WTC11 (cell line): ENCODE data around the gene WWOX.

ENCODE experiments used
- CBFB ChIP-seq: sonication (generic); formaldehyde crosslinking; IDR thresholded peaks from 2 replicates; pipeline ENCODE4 v1.8.1; 2022; ENCODE audit warnings: mild to moderate bottlenecking, low read depth, missing genetic modification reagents
- CREM ChIP-seq: sonication (generic); formaldehyde crosslinking; IDR thresholded peaks from 2 replicates; pipeline ENCODE4 v1.8.1; 2022; ENCODE audit warnings: mild to moderate bottlenecking, missing genetic modification reagents, moderate library complexity
- ESRRA ChIP-seq: sonication (generic); formaldehyde crosslinking; IDR thresholded peaks from 2 replicates; pipeline ENCODE4 v1.8.1; 2022; ENCODE audit warnings: mild to moderate bottlenecking, missing genetic modification reagents, borderline replicate concordance
- ETV6 ChIP-seq: sonication (generic); formaldehyde crosslinking; IDR thresholded peaks from 2 replicates; pipeline ENCODE4 v1.8.1; 2022; ENCODE audit warnings: mild to moderate bottlenecking, missing genetic modification reagents
- FOXK1 ChIP-seq: sonication (generic); formaldehyde crosslinking; IDR thresholded peaks from 2 replicates; pipeline ENCODE4 v1.8.0; 2022; ENCODE audit warnings: mild to moderate bottlenecking, moderate library complexity, missing genetic modification reagents
- JUN ChIP-seq: sonication (generic); formaldehyde crosslinking; IDR thresholded peaks from 2 replicates; pipeline ENCODE4 v1.8.0; 2023; ENCODE audit warnings: mild to moderate bottlenecking, missing genetic modification reagents
- ZNF121 ChIP-seq: sonication (generic); formaldehyde crosslinking; IDR thresholded peaks from 2 replicates; pipeline ENCODE4 v1.8.0; 2023; ENCODE audit warnings: missing genetic modification reagents
- ZNF138 ChIP-seq: sonication (generic); formaldehyde crosslinking; conservative IDR thresholded peaks from 2 replicates; pipeline ENCODE4 v1.8.1; 2022; ENCODE audit warnings: mild to moderate bottlenecking, moderate library complexity, missing genetic modification reagents
- ZNF671 ChIP-seq: fragments of 250-450 bp; sonication (Bioruptor Pico); IDR thresholded peaks from 2 replicates; pipeline ENCODE4 v1.8.0; 2021; ENCODE audit warnings: mild to moderate bottlenecking
- TF ChIP-seq, protein P1 (sequence below): fragments of 200-600 bp; IDR thresholded peaks from 2 replicates; pipeline ENCODE4 v1.8.0; 2022; ENCODE audit warnings: antibody characterized with exemption
- TF ChIP-seq, protein P2 (sequence below): sonication (generic); formaldehyde crosslinking; IDR thresholded peaks from 2 replicates; pipeline ENCODE4 v1.8.0; 2023; ENCODE audit warnings: missing genetic modification reagents
- TF ChIP-seq, protein P3 (sequence below): sonication (generic); formaldehyde crosslinking; IDR thresholded peaks from 2 replicates; pipeline ENCODE4 v1.8.1; 2023; ENCODE audit warnings: mild to moderate bottlenecking, missing genetic modification reagents, moderate library complexity
- TF ChIP-seq, protein P4 (sequence below): sonication (generic); formaldehyde crosslinking; IDR thresholded peaks from 2 replicates; pipeline ENCODE4 v1.8.0; 2022; ENCODE audit warnings: mild to moderate bottlenecking, missing genetic modification reagents

DNA sequence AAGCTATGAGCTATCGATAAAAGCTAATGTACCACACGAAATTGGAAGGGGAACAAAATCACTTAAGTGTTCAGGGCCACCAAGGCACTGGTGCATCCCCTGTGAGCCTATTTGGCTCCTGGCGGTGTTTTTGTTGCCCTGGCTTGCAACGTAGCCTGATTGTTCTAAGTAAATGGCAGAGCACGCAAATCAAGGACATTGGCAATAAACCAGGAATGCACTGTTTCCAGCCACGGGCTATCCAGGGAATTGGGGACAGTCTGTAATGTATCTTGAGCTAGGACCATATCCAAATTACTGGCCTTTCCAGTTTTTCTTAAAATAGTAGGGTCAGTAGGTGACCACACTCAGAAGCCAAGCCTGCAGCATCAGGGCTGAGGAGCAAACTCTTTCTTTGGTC is 767.1 kb downstream of the WWOX start:
- TF ChIP-seq CREM (CRISPR knock-in tag) (no peak), ETV6 (CRISPR knock-in tag) (no peak), CBFB (CRISPR knock-in tag) (no peak), JUN (CRISPR knock-in tag) (no peak), ZNF138 (CRISPR knock-in tag) (no peak), FOXK1 (CRISPR knock-in tag) (no peak), ZNF671 (CRISPR knock-in tag) (no peak), ESRRA (CRISPR knock-in tag) (no peak), ZNF121 (CRISPR knock-in tag) (no peak)
- TF ChIP-seq, protein P1, sequence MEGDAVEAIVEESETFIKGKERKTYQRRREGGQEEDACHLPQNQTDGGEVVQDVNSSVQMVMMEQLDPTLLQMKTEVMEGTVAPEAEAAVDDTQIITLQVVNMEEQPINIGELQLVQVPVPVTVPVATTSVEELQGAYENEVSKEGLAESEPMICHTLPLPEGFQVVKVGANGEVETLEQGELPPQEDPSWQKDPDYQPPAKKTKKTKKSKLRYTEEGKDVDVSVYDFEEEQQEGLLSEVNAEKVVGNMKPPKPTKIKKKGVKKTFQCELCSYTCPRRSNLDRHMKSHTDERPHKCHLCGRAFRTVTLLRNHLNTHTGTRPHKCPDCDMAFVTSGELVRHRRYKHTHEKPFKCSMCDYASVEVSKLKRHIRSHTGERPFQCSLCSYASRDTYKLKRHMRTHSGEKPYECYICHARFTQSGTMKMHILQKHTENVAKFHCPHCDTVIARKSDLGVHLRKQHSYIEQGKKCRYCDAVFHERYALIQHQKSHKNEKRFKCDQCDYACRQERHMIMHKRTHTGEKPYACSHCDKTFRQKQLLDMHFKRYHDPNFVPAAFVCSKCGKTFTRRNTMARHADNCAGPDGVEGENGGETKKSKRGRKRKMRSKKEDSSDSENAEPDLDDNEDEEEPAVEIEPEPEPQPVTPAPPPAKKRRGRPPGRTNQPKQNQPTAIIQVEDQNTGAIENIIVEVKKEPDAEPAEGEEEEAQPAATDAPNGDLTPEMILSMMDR: no peak
- TF ChIP-seq, protein P2, sequence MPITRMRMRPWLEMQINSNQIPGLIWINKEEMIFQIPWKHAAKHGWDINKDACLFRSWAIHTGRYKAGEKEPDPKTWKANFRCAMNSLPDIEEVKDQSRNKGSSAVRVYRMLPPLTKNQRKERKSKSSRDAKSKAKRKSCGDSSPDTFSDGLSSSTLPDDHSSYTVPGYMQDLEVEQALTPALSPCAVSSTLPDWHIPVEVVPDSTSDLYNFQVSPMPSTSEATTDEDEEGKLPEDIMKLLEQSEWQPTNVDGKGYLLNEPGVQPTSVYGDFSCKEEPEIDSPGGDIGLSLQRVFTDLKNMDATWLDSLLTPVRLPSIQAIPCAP (CRISPR knock-in tag): no peak
- TF ChIP-seq, protein P3, sequence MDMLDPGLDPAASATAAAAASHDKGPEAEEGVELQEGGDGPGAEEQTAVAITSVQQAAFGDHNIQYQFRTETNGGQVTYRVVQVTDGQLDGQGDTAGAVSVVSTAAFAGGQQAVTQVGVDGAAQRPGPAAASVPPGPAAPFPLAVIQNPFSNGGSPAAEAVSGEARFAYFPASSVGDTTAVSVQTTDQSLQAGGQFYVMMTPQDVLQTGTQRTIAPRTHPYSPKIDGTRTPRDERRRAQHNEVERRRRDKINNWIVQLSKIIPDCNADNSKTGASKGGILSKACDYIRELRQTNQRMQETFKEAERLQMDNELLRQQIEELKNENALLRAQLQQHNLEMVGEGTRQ (CRISPR knock-in tag): no peak
- TF ChIP-seq, protein P4, sequence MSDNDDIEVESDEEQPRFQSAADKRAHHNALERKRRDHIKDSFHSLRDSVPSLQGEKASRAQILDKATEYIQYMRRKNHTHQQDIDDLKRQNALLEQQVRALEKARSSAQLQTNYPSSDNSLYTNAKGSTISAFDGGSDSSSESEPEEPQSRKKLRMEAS: no peak
